GM12892 (cell line): ENCODE data around the gene HCRTR1.

Experiments used
- POLR2A ChIP-seq: IDR thresholded peaks from 2 replicates; pipeline ENCODE4 v1.6.1; 2011; ENCODE audit warnings: low read depth, low read length, control low read depth
- POLR2AphosphoS5 ChIP-seq: IDR thresholded peaks from 2 replicates; pipeline ENCODE4 v1.6.1; 2011; ENCODE audit warnings: low read depth, low read length, control low read depth
- TAF1 ChIP-seq: IDR thresholded peaks from 2 replicates; pipeline ENCODE4 v1.6.1; 2011; ENCODE audit warnings: low read depth, mild to moderate bottlenecking, control low read depth, low read length, borderline replicate concordance

- no peak for TF ChIP-seq TAF1
- TF ChIP-seq POLR2A = no peak
- TF ChIP-seq POLR2AphosphoS5 = no peak
Measured at GRCh38 chr1:31568895-31569595, 48.4 kb upstream of the HCRTR1 start.
